Mesendoderm (in vitro differentiated cells): Measurements from ENCODE around the gene JAZF1. TPM values are rescaled to one million over a fixed set of nuclear protein-coding genes. Genes with fewer than 3 reads are reported as not detected.

Experiments used
- DNase-seq: peaks from one replicate; pipeline ENCODE4 v3.0.0; 2013
- H2AK5ac ChIP-seq: 2 replicates; pipeline ENCODE4 v1.6.1; 2013; ENCODE audit warnings: low read length, inconsistent platforms
- H2BK120ac ChIP-seq: 2 replicates; pipeline ENCODE4 v1.6.1; 2013; ENCODE audit warnings: low read depth, mild to moderate bottlenecking, low read length, moderate library complexity, mixed read lengths
- H2BK15ac ChIP-seq: replicated peaks from 2 replicates; pipeline ENCODE4 v1.6.1; 2013; ENCODE audit warnings: low read depth, mild to moderate bottlenecking, moderate library complexity
- H2BK5ac ChIP-seq: 2 replicates; pipeline ENCODE4 v1.6.1; 2013; ENCODE audit warnings: low read length, inconsistent platforms
- H3K18ac ChIP-seq: 2 replicates; pipeline ENCODE4 v1.6.1; 2013; ENCODE audit warnings: mild to moderate bottlenecking, low read length, mixed read lengths
- H3K23ac ChIP-seq: one replicate; pipeline ENCODE4 v1.6.1; 2013; ENCODE audit warnings: low read length
- H3K27ac ChIP-seq: 2 replicates; pipeline ENCODE4 v1.5.1; 2013; ENCODE audit warnings: low read depth, mild to moderate bottlenecking, inconsistent platforms, low read length, moderate library complexity
- H3K27me3 ChIP-seq: 2 replicates; pipeline ENCODE4 v1.6.1; 2013; ENCODE audit warnings: low read length, control low read depth, mild to moderate bottlenecking, inconsistent platforms; ENCODE audit not compliant: insufficient read depth, poor library complexity
- H3K36me3 ChIP-seq: 2 replicates; pipeline ENCODE4 v1.6.1; 2013; ENCODE audit warnings: low read length, inconsistent platforms; ENCODE audit not compliant: control insufficient read depth, insufficient read depth
- H3K4ac ChIP-seq: one replicate; pipeline ENCODE4 v1.6.1; 2013; ENCODE audit warnings: low read depth, mild to moderate bottlenecking, low read length, moderate library complexity
- H3K4me1 ChIP-seq: 2 replicates; pipeline ENCODE4 v1.6.1; 2013; ENCODE audit warnings: low read depth, low read length, inconsistent platforms; ENCODE audit not compliant: control insufficient read depth
- H3K4me2 ChIP-seq: 2 replicates; pipeline ENCODE4 v1.6.1; 2013; ENCODE audit warnings: low read length
- H3K4me3 ChIP-seq: 2 replicates; pipeline ENCODE4 v1.5.1; 2013; ENCODE audit warnings: mild to moderate bottlenecking, low read length
- H3K56ac ChIP-seq: one replicate; pipeline ENCODE4 v1.6.1; 2013; ENCODE audit warnings: low read length
- H3K79me1 ChIP-seq: 2 replicates; pipeline ENCODE4 v1.6.1; 2013; ENCODE audit warnings: low read length, inconsistent platforms
- H3K79me2 ChIP-seq: 2 replicates; pipeline ENCODE4 v1.6.1; 2013; ENCODE audit warnings: mild to moderate bottlenecking, low read length; ENCODE audit not compliant: control insufficient read depth, insufficient read depth
- H3K9ac ChIP-seq: 2 replicates; pipeline ENCODE4 v1.6.1; 2013; ENCODE audit warnings: low read length, inconsistent platforms
- H4K5ac ChIP-seq: one replicate; pipeline ENCODE4 v1.6.1; 2013; ENCODE audit warnings: low read length
- H4K8ac ChIP-seq: one replicate; pipeline ENCODE4 v1.6.1; 2013; ENCODE audit warnings: low read depth, mild to moderate bottlenecking, control low read depth, low read length, moderate library complexity
- WGBS: extraction: QIAGEN DNeasy Blood & Tissue Kit; methylation state at CpG from one replicate; pipeline ENCODE4 v1.1.7; 2013; ENCODE audit warnings: low lambda C conversion rate, missing lambda C conversion rate; ENCODE audit not compliant: insufficient coverage; ENCODE audit errors: extremely low coverage; 5-methylcytosine and 5-hydroxymethylcytosine counted together
- small RNA-seq: library from polyadenylated mRNA; stranded (forward); fragments of <200 nt; extraction: miRNeasy Mini kit (QIAGEN cat#:217004); gene quantifications from one replicate; pipeline ENCODE3, GENCODE V24; 2013; ENCODE audit not compliant: insufficient read depth

JAZF1 gene

GRCh38 chr7:27782849-27783248, 397.7 kb downstream of the JAZF1 start:
- H2BK5ac ChIP-seq = no peak overlapping the region
- H3K4ac ChIP-seq = no peak overlapping the region
- H3K4me3 ChIP-seq = no peak overlapping the region
- H3K23ac ChIP-seq = no peak overlapping the region
- no peak overlapping the region for H4K8ac ChIP-seq
- no peaks in the 10 kb centered on the region for H3K36me3 ChIP-seq
- H3K27me3 ChIP-seq = no peaks in the 10 kb centered on the region
- no peak overlapping the region for H3K18ac ChIP-seq
- H3K9ac ChIP-seq = no peak overlapping the region
- DNase-seq = no peak
- H2AK5ac ChIP-seq = no peak overlapping the region
- H4K5ac ChIP-seq = no peak overlapping the region
- H2BK15ac ChIP-seq = no peak overlapping the region
- no peaks in the 10 kb centered on the region for H3K79me1 ChIP-seq
- H3K56ac ChIP-seq = no peak overlapping the region
- no peak overlapping the region for H2BK120ac ChIP-seq
- no CpG with 5 or more reads among the region's 2 CpGs for WGBS
- no peaks in the 10 kb centered on the region for H3K79me2 ChIP-seq
- no peaks in the 10 kb centered on the region for H3K4me1 ChIP-seq
- H3K27ac ChIP-seq = no peak overlapping the region
- no peak overlapping the region for H3K4me2 ChIP-seq

- Histone ChIP-seq H3K9ac (no peak overlapping the region), H4K5ac (no peak overlapping the region)
- no CpG with 5 or more reads among the region's 2 CpGs for WGBS
Measured at GRCh38 chr7:27781188-27781587, 399.4 kb downstream of the JAZF1 start.

More at GRCh38 chr7:27781188-27781587, 399.4 kb downstream of the JAZF1 start:
- Histone ChIP-seq H4K8ac (no peak overlapping the region), H3K4me1 (no peaks in the 10 kb centered on the region), H3K36me3 (no peaks in the 10 kb centered on the region), H3K18ac (no peak overlapping the region), H2AK5ac (no peak overlapping the region), H2BK15ac (no peak overlapping the region), H2BK5ac (no peak overlapping the region), H3K27me3 (no peaks in the 10 kb centered on the region), H3K27ac (no peak overlapping the region), H3K79me1 (peaks cover 5% of the 10 kb centered on the region), H3K4me3 (no peak overlapping the region), H3K23ac (no peak overlapping the region), H2BK120ac (no peak overlapping the region), H3K79me2 (no peaks in the 10 kb centered on the region), H3K4me2 (no peak overlapping the region), H3K4ac (no peak overlapping the region), H3K56ac (no peak overlapping the region)
- no peak for DNase-seq

Small RNA genes lying within 50 kb of the gene (small RNA-seq; reads per million reads assigned to genes)
- gene RNU6-979P = not detected
